GM12874 (cell line): ENCODE results near the gene SRGAP3.

Source experiments
- CTCF ChIP-seq: IDR thresholded peaks from 2 replicates; pipeline ENCODE4 v1.5.1; 2011; ENCODE audit warnings: low read depth, mild to moderate bottlenecking, control low read depth, low read length, moderate library complexity; ENCODE audit not compliant: insufficient read depth

Gene SRGAP3

GRCh38 chr3:9198899-9199335 is 50.5 kb downstream of the SRGAP3 start:
- no peak for TF ChIP-seq CTCF

DNA sequence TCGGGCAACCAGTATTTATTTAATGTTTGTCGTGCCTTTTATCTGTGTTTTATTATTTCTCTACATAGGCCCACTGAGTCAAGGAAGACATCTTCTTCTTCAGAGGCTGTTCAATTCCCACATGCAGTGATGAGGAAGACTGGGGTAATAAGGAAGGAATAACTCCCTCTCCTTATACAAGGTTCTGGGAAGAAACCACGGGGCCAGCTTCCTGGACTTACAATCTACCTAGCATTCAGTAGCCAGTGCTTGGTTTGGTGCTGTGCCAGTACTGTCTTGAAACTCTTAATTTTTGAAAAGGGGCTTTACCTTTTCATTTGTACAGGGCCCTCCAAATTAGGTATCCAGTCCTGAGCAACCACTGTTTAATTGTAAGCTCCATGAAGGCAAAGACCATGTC is 51.2 kb downstream of the SRGAP3 start:
- TF ChIP-seq CTCF: no peak

DNA sequence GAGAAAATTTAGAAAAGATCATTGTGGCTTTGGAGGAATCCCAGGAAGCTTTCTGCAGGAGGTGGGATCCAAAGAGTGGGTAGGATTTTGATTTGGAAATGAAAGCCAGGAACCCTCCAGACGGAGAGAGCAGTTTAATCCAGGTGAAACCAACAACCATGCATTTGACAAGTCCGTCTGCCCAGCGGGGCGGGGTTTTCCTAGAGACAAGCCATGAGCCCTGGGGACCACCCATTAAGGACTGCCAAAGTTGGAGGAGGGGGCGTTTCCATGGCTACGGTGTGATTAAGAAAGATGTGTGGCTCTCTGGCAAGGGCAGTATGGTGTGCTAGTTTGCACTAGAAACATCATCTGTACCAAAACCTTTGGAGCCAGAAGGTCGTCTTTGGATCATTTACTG is 53.4 kb downstream of the SRGAP3 start:
- TF ChIP-seq CTCF: no peak

DNA sequence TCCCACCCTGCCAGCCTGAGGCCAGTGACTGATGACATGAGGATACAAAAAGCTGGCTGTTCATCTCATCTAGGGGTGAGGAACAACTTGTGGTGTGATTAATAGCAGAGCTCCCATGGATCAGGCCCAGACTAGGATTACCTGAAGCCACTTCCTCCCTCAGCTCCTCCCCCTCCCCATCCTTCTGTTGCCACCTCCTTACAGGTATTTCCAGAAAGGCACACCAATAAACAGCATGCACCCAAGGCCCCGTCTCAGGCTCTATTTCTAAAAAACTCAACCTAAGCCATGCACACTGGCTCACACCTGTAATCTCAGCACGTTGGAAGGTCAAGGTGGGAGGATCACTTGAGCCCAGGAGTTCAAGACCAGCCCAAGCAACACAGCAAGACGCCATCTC is 54.1 kb downstream of the SRGAP3 start:
- TF ChIP-seq CTCF: no peak

DNA sequence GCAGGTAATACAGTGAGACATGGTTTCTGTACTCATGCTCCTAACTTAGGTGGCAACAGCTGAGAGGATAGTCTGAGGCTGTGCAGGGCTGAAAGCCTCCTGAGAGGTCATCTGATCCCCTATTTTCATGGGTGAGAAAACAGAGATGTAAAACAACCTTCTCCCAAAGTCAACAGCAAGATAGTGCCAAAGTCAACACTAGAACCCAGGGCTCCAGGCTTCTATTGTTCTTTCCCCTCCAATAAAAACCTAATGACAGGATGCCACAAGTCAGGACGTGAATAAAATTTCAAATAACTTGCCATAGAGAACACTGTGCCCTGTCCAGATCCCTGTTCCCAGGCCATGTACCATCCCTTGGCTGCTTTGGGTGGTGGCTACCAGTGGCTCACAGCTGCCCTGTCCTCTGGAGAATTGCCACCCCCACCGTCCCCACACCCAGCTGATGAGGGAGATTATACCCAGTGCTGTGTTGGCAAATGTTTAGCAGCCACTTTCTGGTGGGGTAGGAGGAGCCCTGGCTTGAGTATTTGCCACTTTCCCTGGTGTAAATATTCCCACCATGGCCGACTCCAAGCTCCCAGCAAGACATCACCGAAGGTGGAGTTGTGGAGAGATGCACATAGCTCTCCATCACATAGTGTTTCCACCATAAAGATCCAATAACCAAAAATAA is 54.8 kb downstream of the SRGAP3 start:
- TF ChIP-seq CTCF: no peak

DNA sequence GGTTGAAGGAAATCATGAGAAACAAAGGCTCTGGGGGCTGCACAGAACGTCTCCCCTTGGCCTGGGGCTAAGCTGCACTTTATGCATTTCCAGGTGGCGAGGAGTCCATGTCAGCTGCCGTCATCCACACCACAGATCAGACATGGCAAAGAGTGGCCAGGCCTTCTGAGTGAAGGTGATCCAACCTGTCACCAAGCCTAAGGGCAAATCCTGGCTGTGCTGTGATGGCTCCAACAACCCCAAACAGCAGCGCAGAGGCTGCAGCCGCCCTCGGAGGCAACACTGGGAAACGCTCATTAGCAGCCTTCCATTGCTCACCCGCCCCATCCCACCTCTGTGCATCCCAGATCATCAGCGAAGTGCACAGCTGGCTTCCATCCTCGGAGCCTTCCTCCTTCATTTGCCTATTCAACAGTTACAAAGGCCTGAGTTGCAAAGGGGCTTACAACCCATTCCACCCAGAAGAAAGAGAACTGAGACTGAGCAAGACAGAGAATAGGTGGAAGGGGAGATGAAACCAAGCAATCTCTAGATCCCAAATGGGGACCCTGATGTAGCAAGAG is 55.7 kb downstream of the SRGAP3 start:
- no peak for TF ChIP-seq CTCF

- TF ChIP-seq CTCF: no peak
Observed at GRCh38 chr3:9193211-9193610, 56.2 kb downstream of the SRGAP3 start.
